Progenitor cell of endocrine pancreas (in vitro differentiated cells): ENCODE data around the gene CELA2B. TPM values are rescaled to one million over a fixed set of nuclear protein-coding genes. Genes with fewer than 3 reads are reported as not detected.

ENCODE experiments used
- DNase-seq: peaks from one replicate; pipeline ENCODE4 v3.0.0; 2021; ENCODE audit warnings: low spot score; ENCODE audit not compliant: unreplicated experiment
- H3K27ac Mint-ChIP-seq: 2 replicates; pipeline ENCODE4 v1.8.0; 2021; ENCODE audit warnings: mild to moderate bottlenecking, moderate library complexity, mixed read lengths
- H3K27me3 Mint-ChIP-seq: 2 replicates; pipeline ENCODE4 v1.8.0; 2021; ENCODE audit warnings: mixed read lengths
- H3K36me3 Mint-ChIP-seq: 2 replicates; pipeline ENCODE4 v1.8.0; 2022; ENCODE audit warnings: mixed read lengths; ENCODE audit not compliant: insufficient read depth
- H3K4me1 Mint-ChIP-seq: 2 replicates; pipeline ENCODE4 v1.8.0; 2021; ENCODE audit warnings: low read depth, mixed read lengths
- H3K4me3 Mint-ChIP-seq: 2 replicates; pipeline ENCODE4 v1.8.0; 2021; ENCODE audit warnings: low read depth, mild to moderate bottlenecking, moderate library complexity, mixed read lengths
- H3K9me3 Mint-ChIP-seq: 2 replicates; pipeline ENCODE4 v1.8.0; 2021; ENCODE audit warnings: low read depth, mixed read lengths
- CTCF ChIP-seq: fragments of 200-600 bp; sonication (generic); IDR thresholded peaks from one replicate; pipeline ENCODE4 v1.5.0; 2021; ENCODE audit warnings: antibody characterized with exemption, mild to moderate bottlenecking; ENCODE audit not compliant: unreplicated experiment
- total RNA-seq: library from RNA; stranded (reverse); gene quantifications from 2 replicates; pipeline ENCODE4 v1.2.1, GENCODE V29; 2021

The CELA2B gene
- total RNA-seq, 1 donor from 2014 or later = not detected

- peaks cover 6% of the 10 kb centered on the region for H3K4me1 Mint-ChIP-seq
- DNase-seq = no peak
- no peaks in the 10 kb centered on the region for H3K27me3 Mint-ChIP-seq
- H3K9me3 Mint-ChIP-seq = no peaks in the 10 kb centered on the region
- no peak for TF ChIP-seq CTCF
- H3K27ac Mint-ChIP-seq = no peak overlapping the region
- no peaks in the 10 kb centered on the region for H3K36me3 Mint-ChIP-seq
- H3K4me3 Mint-ChIP-seq = no peak overlapping the region
Measured at GRCh38 chr1:15435239-15436077, 40.4 kb upstream of the CELA2B start.

GRCh38 chr1:15436881-15437442 is 38.9 kb upstream of the CELA2B start:
- peaks cover 6% of the 10 kb centered on the region for H3K4me1 Mint-ChIP-seq
- no peaks in the 10 kb centered on the region for H3K36me3 Mint-ChIP-seq
- no peak overlapping the region for H3K4me3 Mint-ChIP-seq
- H3K27ac Mint-ChIP-seq = no peak overlapping the region
- H3K9me3 Mint-ChIP-seq = no peaks in the 10 kb centered on the region
- no peak for TF ChIP-seq CTCF
- H3K27me3 Mint-ChIP-seq = no peaks in the 10 kb centered on the region
- no peak for DNase-seq

- no peak overlapping the region for H3K4me3 Mint-ChIP-seq
- H3K9me3 Mint-ChIP-seq = no peaks in the 10 kb centered on the region
- no peak for DNase-seq
- no peaks in the 10 kb centered on the region for H3K36me3 Mint-ChIP-seq
- H3K4me1 Mint-ChIP-seq = peaks cover 3% of the 10 kb centered on the region
- TF ChIP-seq CTCF = no peak
- no peak overlapping the region for H3K27ac Mint-ChIP-seq
- no peaks in the 10 kb centered on the region for H3K27me3 Mint-ChIP-seq
Measured at GRCh38 chr1:15439325-15439724, 36.6 kb upstream of the CELA2B start.

- no peak overlapping the region for H3K27ac Mint-ChIP-seq
- TF ChIP-seq CTCF = no peak
- no peaks in the 10 kb centered on the region for H3K36me3 Mint-ChIP-seq
- H3K4me1 Mint-ChIP-seq = peaks cover 3% of the 10 kb centered on the region
- H3K4me3 Mint-ChIP-seq = no peak overlapping the region
- no peak for DNase-seq
- no peaks in the 10 kb centered on the region for H3K9me3 Mint-ChIP-seq
- H3K27me3 Mint-ChIP-seq = no peaks in the 10 kb centered on the region
Measured at GRCh38 chr1:15440357-15440756, 35.5 kb upstream of the CELA2B start.

GRCh38 chr1:15441247-15441646 is 34.7 kb upstream of the CELA2B start:
- Mint-ChIP-seq H3K9me3 (no peaks in the 10 kb centered on the region), H3K27me3 (peaks cover 3% of the 10 kb centered on the region), H3K4me3 (no peak overlapping the region), H3K4me1 (peaks cover 3% of the 10 kb centered on the region), H3K27ac (peak overlapping the region; percentile 6), H3K36me3 (no peaks in the 10 kb centered on the region)
- no peak for DNase-seq
- no peak for TF ChIP-seq CTCF
